ENCODE results near the gene LONRF3. TPM values are rescaled to one million over a fixed set of nuclear protein-coding genes. Genes with fewer than 3 reads are reported as not detected.

Gene LONRF3
- total and polyA plus RNA-seq, 2 of the 8 experiments (the other 6 are each of a cell fraction or from before 2014, with no cell fraction given), result 0.11 TPM; not detected in 1

DNA sequence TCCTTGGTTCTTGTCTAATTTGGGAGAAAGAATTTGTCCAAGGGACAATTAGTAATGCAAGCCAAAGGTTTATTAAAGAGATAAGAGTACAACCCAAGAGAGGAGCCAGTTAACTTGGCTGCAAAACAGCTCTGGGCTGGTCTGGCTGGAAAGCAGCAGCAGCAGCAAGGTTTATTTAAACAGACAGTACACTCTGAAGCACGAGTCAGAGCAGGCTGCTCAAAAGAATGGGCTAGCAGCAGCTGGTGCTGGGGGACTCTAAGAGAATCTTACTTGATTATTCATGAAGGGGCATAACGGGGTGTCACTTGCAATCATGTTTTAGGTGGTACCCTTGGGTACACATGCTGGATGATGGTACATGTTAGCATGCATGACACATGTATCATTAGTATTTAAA, 81.3 kb downstream of the LONRF3 start:
- H2BK20ac ChIP-seq (ENCODE audit: low read length), result no peak overlapping the region

More for the DNA sequence above, 81.3 kb downstream of the LONRF3 start:
- no peaks in the 10 kb centered on the region for H3K9me3 ChIP-seq (ENCODE audit: insufficient read depth in 2 of 2, low read depth in 1 of 2, low read length in 1 of 2)
- H3K4me2 ChIP-seq (ENCODE audit: insufficient read depth in 1 of 2, low read depth in 2 of 2, low read length in 2 of 2), result no peak overlapping the region
- H2BK12ac ChIP-seq (ENCODE audit: low read depth, low read length), result no peak overlapping the region
- H3K23ac ChIP-seq (ENCODE audit: insufficient read length), result no peak overlapping the region
- no peak overlapping the region for H3K4ac ChIP-seq (replicated peaks; ENCODE audit: insufficient read length, low read depth, low read length)
- TF ChIP-seq BCL11A (IDR thresholded peaks at IDR 0.05; ENCODE audit: low read depth in 2 of 2, low read length in 2 of 2), result no peak
- TF ChIP-seq SIRT6 (IDR thresholded peaks at IDR 0.05; ENCODE audit: low read length), result no peak
- no peak for TF ChIP-seq HDAC2 (IDR thresholded peaks at IDR 0.05; ENCODE audit: borderline replicate concordance in 1 of 2, low read depth in 2 of 2, low read length in 2 of 2)
- TF ChIP-seq RFX5 (IDR thresholded peaks at IDR 0.05; ENCODE audit: borderline replicate concordance, low read depth, low read length), result no peak
- no peak for TF ChIP-seq CBX5 (IDR thresholded peaks at IDR 0.05; ENCODE audit: low read depth, low read length)
- no peak for TF ChIP-seq GTF2F1 (IDR thresholded peaks at IDR 0.05; ENCODE audit: borderline replicate concordance, low read depth, low read length)
- TF ChIP-seq ZNF274 (IDR thresholded peaks at IDR 0.05; ENCODE audit: borderline replicate concordance, extremely low read depth, low read length), result no peak
- TF ChIP-seq PHF8 (conservative IDR thresholded peaks at IDR 0.05; ENCODE audit: low read depth, low read length), result no peak
- no peak for TF ChIP-seq SAP30 (IDR thresholded peaks at IDR 0.05; ENCODE audit: insufficient read depth, insufficient replicate concordance, low read length)
- TF ChIP-seq CREB1 (IDR thresholded peaks at IDR 0.05), result no peak
- no peak for TF ChIP-seq RXRA (IDR thresholded peaks at IDR 0.05; ENCODE audit: insufficient read depth, low read depth, low read length)
- TF ChIP-seq TEAD4 (IDR thresholded peaks at IDR 0.05; ENCODE audit: low read depth, low read length), result no peak
- TF ChIP-seq TCF12 (IDR thresholded peaks at IDR 0.05; ENCODE audit: low read depth, low read length), result no peak
- TF ChIP-seq POLR2A (IDR thresholded peaks at IDR 0.05; ENCODE audit: control extremely low read depth in 1 of 2, low read depth in 2 of 2, low read length in 2 of 2), result no peak
- TF ChIP-seq KDM4A (IDR thresholded peaks at IDR 0.05; ENCODE audit: low read depth, low read length, severe bottlenecking), result no peak
- H3K14ac ChIP-seq (ENCODE audit: insufficient read length), result no peak overlapping the region
- no peak overlapping the region for H4K5ac ChIP-seq (ENCODE audit: insufficient read length, low read depth, low read length)
- H2BK15ac ChIP-seq (ENCODE audit: low read length), result no peak overlapping the region
- H2AFZ ChIP-seq (ENCODE audit: low read length), result no peak overlapping the region
- H2AK5ac ChIP-seq (ENCODE audit: low read depth, low read length), result no peak overlapping the region
- no peak overlapping the region for H3K4me3 ChIP-seq (ENCODE audit: extremely low read depth in 1 of 4, insufficient read depth in 2 of 4, low read depth in 3 of 4, low read length in 4 of 4)
- no peak overlapping the region for H3K9ac ChIP-seq (replicated peaks in 1 of 4; ENCODE audit: extremely low read depth in 1 of 4, low read depth in 3 of 4, low read length in 3 of 4)
- H3K79me2 ChIP-seq (ENCODE audit: control insufficient read depth in 1 of 2, insufficient read depth in 2 of 2, low read length in 2 of 2), result no peaks in the 10 kb centered on the region
- H3K18ac ChIP-seq (ENCODE audit: extremely low read depth, low read length), result no peak overlapping the region
- H4K91ac ChIP-seq (replicated peaks; ENCODE audit: insufficient read length, low read length), result no peak overlapping the region
- H3K27me3 ChIP-seq (replicated peaks in 1 of 4; ENCODE audit: control insufficient read depth in 3 of 4, extremely low read depth in 1 of 4, insufficient read depth in 3 of 4, low read length in 3 of 4), result no peaks in the 10 kb centered on the region
- 84% methylated on average over 2 of the region's 2 CpGs; no CpG with 5 or more reads in 1 of the 2 experiments for WGBS, 2 experiments (ENCODE audit: extremely low coverage in 1 of 2, insufficient coverage in 1 of 2, insufficient read length in 1 of 2, insufficient replicate concordance in 2 of 2, low coverage in 1 of 2, low lambda C conversion rate in 2 of 2, missing lambda C conversion rate in 1 of 2)
- no peaks in the 10 kb centered on the region for H3K36me3 ChIP-seq (ENCODE audit: control insufficient read depth in 2 of 4, insufficient read depth in 4 of 4, low read length in 3 of 4)
- DNase-seq (ENCODE audit: low read depth in 1 of 2, low spot score in 2 of 2) (no peak), FAIRE-seq (no peak)
- no peaks in the 10 kb centered on the region for H4K20me1 ChIP-seq (replicated peaks in 1 of 2; ENCODE audit: control insufficient read depth in 1 of 2, insufficient read depth in 2 of 2, low read length in 2 of 2)
- ChIA-PET POLR2A (ENCODE audit: partially characterized antibody) (no interaction called here), CTCF (ENCODE audit: partially characterized antibody) (interaction anchor here (1.4 kb wide), 1 partner anchor 12 kb away, joined by 3 read pairs; no protein-coding TSS in a partner anchor)
- no peak overlapping the region for H2BK120ac ChIP-seq (replicated peaks; ENCODE audit: low read depth, low read length)
- H3K79me1 ChIP-seq (ENCODE audit: low read depth, low read length), result no peaks in the 10 kb centered on the region
- no peaks in the 10 kb centered on the region for H3K4me1 ChIP-seq (replicated peaks in 1 of 4; ENCODE audit: control insufficient read depth in 3 of 4, insufficient read depth in 4 of 4, low read length in 3 of 4)
- H3K27ac ChIP-seq (ENCODE audit: low read depth, low read length), result no peak overlapping the region
- H4K8ac ChIP-seq (ENCODE audit: extremely low read depth, insufficient read depth, low read length), result no peak overlapping the region
- no peak overlapping the region for H3K56ac ChIP-seq (replicated peaks; ENCODE audit: insufficient read length, low read depth, low read length)
- H2BK5ac ChIP-seq (ENCODE audit: low read depth, low read length), result no peak overlapping the region
- no peaks in the 10 kb centered on the region for H3K23me2 ChIP-seq (ENCODE audit: low read depth, low read length)
